Heart left ventricle (tissue), 16 donors: ENCODE results near the gene LAMC1. TPM values are rescaled to one million over a fixed set of nuclear protein-coding genes. Genes with fewer than 3 reads are reported as not detected.
A peak's percentile ranks its signal among the peaks of the same experiment; 100 is the strongest.

ENCODE experiments used
- ATAC-seq, 4 donors: fragments of 200-7000 bp; cut with Tn5 transposase; one replicate each; pipeline ENCODE4 v1.9.1; 2020 to 2022; ENCODE audit warnings: moderate library complexity in 4 of 4, mild to moderate bottlenecking in 3 of 4, moderate number of reproducible peaks in 1 of 4
- DNase-seq, 5 donors: peaks; one replicate each; pipeline ENCODE4 v3.0.0-alpha.2; 2020
- H3K27ac ChIP-seq, 12 donors: fragments of 200-600 bp; sonication (generic) in 4 of 12; one replicate each; pipeline versions ENCODE4 v1.5.0 to v1.8.0; 2016 to 2022; ENCODE audit warnings: mild to moderate bottlenecking in 2 of 12
- H3K27me3 ChIP-seq, 9 donors: fragments of 200-600 bp; sonication (generic) in 2 of 9; one replicate each; pipeline versions ENCODE4 v1.5.1 to v1.8.0; 2016 to 2022; ENCODE audit warnings: mild to moderate bottlenecking in 3 of 9
- H3K36me3 ChIP-seq, 9 donors: fragments of 200-600 bp; sonication (generic) in 2 of 9; one replicate each; pipeline versions ENCODE4 v1.5.0 to v1.8.0; 2018 to 2022; ENCODE audit warnings: mild to moderate bottlenecking in 2 of 9
- H3K4me1 ChIP-seq, 12 donors: fragments of 200-600 bp; sonication (generic) in 4 of 12; one replicate each; pipeline versions ENCODE4 v1.5.0 to v1.8.0; 2016 to 2022; ENCODE audit warnings: mild to moderate bottlenecking in 3 of 12
- H3K4me3 ChIP-seq, 12 donors: fragments of 200-600 bp; sonication (generic) in 4 of 12; one replicate each; pipeline versions ENCODE4 v1.5.0 to v1.8.0; 2017 to 2022; ENCODE audit warnings: mild to moderate bottlenecking in 9 of 12, moderate library complexity in 4 of 12
- H3K9me3 ChIP-seq, 12 donors: fragments of 200-600 bp; sonication (generic) in 4 of 12; one replicate each; pipeline versions ENCODE4 v1.5.0 to v1.8.0; 2016 to 2022; ENCODE audit warnings: mild to moderate bottlenecking in 1 of 12
- CTCF ChIP-seq, 12 donors: fragments of 200-600 bp; sonication (generic) in 4 of 12; IDR thresholded peaks; one replicate each; pipeline versions ENCODE4 v1.5.0 to v1.8.0; 2018 to 2022; ENCODE audit warnings: antibody characterized with exemption in 12 of 12, mild to moderate bottlenecking in 5 of 12
- POLR2A ChIP-seq, 2 donors: fragments of 450-650 bp; IDR thresholded peaks; one replicate each; pipeline ENCODE4 v1.6.1; 2017; ENCODE audit warnings: antibody characterized with exemption in 2 of 2, mild to moderate bottlenecking in 2 of 2, moderate library complexity in 2 of 2
- WGBS, 4 donors: extraction: QIAGEN DNeasy Blood & Tissue Kit in 2 of 4; methylation state at CpG; one replicate each; pipeline versions ENCODE4 v1.1.5 to v1.1.7; 2013 to 2018; 5-methylcytosine and 5-hydroxymethylcytosine counted together
- intact Hi-C, 10 donors: fragments of 100-400 bp; cut with DNase I; formaldehyde crosslinking; loops; one replicate each; pipeline versions ENCODE4 v1.11.1 to v1.14.2; 2022
- polyA plus RNA-seq, 2 donors: library from polyadenylated mRNA; stranded (reverse); fragments of 200-250 nt; gene quantifications; one replicate each; pipeline ENCODE4 v1.2.3, GENCODE V29; 2013
- total RNA-seq, 9 donors: library from RNA; depleted of rRNA in 2 of 9; stranded (reverse); fragments of >200 nt in 2 of 9; fragmentation: NEBNext Ultra II Directional in 3 of 9; extraction: Animal tissue kit (Norgen Biotek cat#: 25700) in 3 of 9; gene quantifications; one replicate each; pipeline versions ENCODE4 v1.1.0 to v1.2.4, GENCODE V29; 2016 to 2023
- donor health status: ischemic (EF 13 %, LVEDD 7.1; RV severe dilation, severe dysfunction).
- donor health status: healthy with polysubstance abuse.
- donor health status: DM: no; HTN: yes; CAD: no.
- donor health status: DM: no; HTN: no; CAD: no.
- donor health status: ischemic (EF 25% LVEDD 6.9; RV normal size, moderate dysfunction).
- donor health status: ischemic (EF 25% LVEDD 5.7; RV mildly dilated, moderate dysfunction).
- donor health status: healthy.
- donor health status: DM: yes; HTN: yes; CAD: no.
- donor health status: ischemic (EF 35%, LVEDD 5.7; RV mildly dilated, moderate dysfunction).
- donor health status: nonischemic (EF 11% LVEDD 7.7; RV severe dilation, severe dysfunction).
- donor health status: DM: yes; HTN: yes; CAD: no.
- donor health status: PGD.
- donor health status: ischemic (EF 29% LVEDD 5.4; RV normal size, mild dysfunction).
- donor health status: nonischemic (EF 23%, LVEDD 6.1; RV moderate dilation, normal function).

Gene LAMC1
- total and polyA plus RNA-seq, 11 donors, result 22.9 to 226 (median 119) TPM

- DNase-seq, result no peak
- H3K4me1 ChIP-seq, result peaks cover 9 to 78% (median 55%) of the 10 kb centered on the region in 12 donors
- no peaks in the 10 kb centered on the region for H3K36me3 ChIP-seq
- peak in 1 of 4 donors; percentile 14 for ATAC-seq
- H3K9me3 ChIP-seq, result no peaks in the 10 kb centered on the region
- H3K27ac ChIP-seq, result peak overlapping the region in 1 of 12 donors; percentile 18
- intact Hi-C loops, result no loop called here
- WGBS, 4 donors, result 64 to 76% (median 73%) methylated on average over 2 of the region's 2 CpGs
- no peaks in the 10 kb centered on the region for H3K27me3 ChIP-seq
- no peak overlapping the region for H3K4me3 ChIP-seq
- no peak for TF ChIP-seq POLR2A (IDR thresholded peaks at IDR 0.05)
- TF ChIP-seq CTCF (IDR thresholded peaks at IDR 0.05), result no peak
Measured at GRCh38 chr1:183080406-183080805, 57.2 kb downstream of the LAMC1 start.

GRCh38 chr1:183081402-183082120 lies 58.3 kb downstream of the LAMC1 start:
- no peak for DNase-seq
- 92 to 95% (median 94%) methylated on average over 4 of the region's 4 CpGs for WGBS, 4 donors
- Histone ChIP-seq H3K4me3 (no peak overlapping the region), H3K36me3 (no peaks in the 10 kb centered on the region), H3K4me1 (peaks cover 5 to 76% (median 44%) of the 10 kb centered on the region in 12 donors), H3K27ac (no peak overlapping the region), H3K9me3 (no peaks in the 10 kb centered on the region), H3K27me3 (no peaks in the 10 kb centered on the region)
- TF ChIP-seq POLR2A (IDR thresholded peaks at IDR 0.05) (no peak), CTCF (IDR thresholded peaks at IDR 0.05) (no peak)
- no peak for ATAC-seq
- intact Hi-C loops, result no loop called here

- peak in 1 of 4 donors; percentile 35 for ATAC-seq
- WGBS, 4 donors, result 53 to 77% (median 72%) methylated on average over 1 of the region's 1 CpG
- Histone ChIP-seq H3K4me3 (no peak overlapping the region), H3K36me3 (no peaks in the 10 kb centered on the region), H3K27ac (no peak overlapping the region), H3K4me1 (peaks cover 5 to 77% (median 38%) of the 10 kb centered on the region in 12 donors), H3K9me3 (no peaks in the 10 kb centered on the region), H3K27me3 (no peaks in the 10 kb centered on the region)
- intact Hi-C loops, result no loop called here
- DNase-seq, result no peak
- TF ChIP-seq CTCF (IDR thresholded peaks at IDR 0.05) (no peak), POLR2A (IDR thresholded peaks at IDR 0.05) (no peak)
Measured at GRCh38 chr1:183082650-183083049, 59.4 kb downstream of the LAMC1 start.

- no peak for TF ChIP-seq CTCF (IDR thresholded peaks at IDR 0.05)
- no peak for TF ChIP-seq POLR2A (IDR thresholded peaks at IDR 0.05)
- peaks cover 0 to 71% (median 35%) of the 10 kb centered on the region in 12 donors for H3K4me1 ChIP-seq
Measured at GRCh38 chr1:183087001-183087400, 63.8 kb downstream of the LAMC1 start.

More at GRCh38 chr1:183087001-183087400, 63.8 kb downstream of the LAMC1 start:
- Histone ChIP-seq H3K4me3 (no peak overlapping the region), H3K27me3 (no peaks in the 10 kb centered on the region), H3K27ac (no peak overlapping the region), H3K9me3 (no peaks in the 10 kb centered on the region), H3K36me3 (no peaks in the 10 kb centered on the region)
- DNase-seq, result no peak
- ATAC-seq, result no peak
- 79 to 90% (median 87%) methylated on average over 2 of the region's 2 CpGs for WGBS, 4 donors
- intact Hi-C loops, result no loop called here
